Myocyte (in vitro differentiated cells): ENCODE measurements around the gene SYT8. TPM values are rescaled to one million over a fixed set of nuclear protein-coding genes. Genes with fewer than 3 reads are reported as not detected.
"Not testable (repeated sequence)": the region's sequence is repeated elsewhere in the genome, so short reads cannot be mapped to it uniquely, and the experiment has no call there.

Experiments
- DNase-seq: peaks from one replicate; pipeline ENCODE4 v3.0.0-alpha.2; 2012; ENCODE audit warnings: low read depth
- polyA plus RNA-seq: library from polyadenylated mRNA; unstranded; fragments of >200 nt; gene quantifications from one replicate; pipeline ENCODE4 v1.2.1, GENCODE V29; 2012; ENCODE audit warnings: missing spikeins
- total RNA-seq: library from RNA; depleted of rRNA; stranded (reverse); fragments of >200 nt; gene quantifications from 2 replicates; pipeline ENCODE4 v1.2.3, GENCODE V29; 2014

The SYT8 gene
- total RNA-seq, result 0.59 and 2.8 TPM in 2 replicates
- 5.5 TPM for polyA plus RNA-seq

GRCh38 chr11:1834779-1835670 is at the start of gene SYT8:
SYT8 (plus strand) TSS chr11:1834990; CDS start chr11:1835106, 116 bp downstream.
- no peak for DNase-seq

GRCh38 chr11:1785749-1786413 is 48.9 kb upstream of the SYT8 start:
- DNase-seq, result no peak

- no peak for DNase-seq
These were observed 48.3 kb upstream of the SYT8 start for GRCh38 chr11:1786466-1786865.

GRCh38 chr11:1791912-1792311 is 42.9 kb upstream of the SYT8 start:
- no peak for DNase-seq

GRCh38 chr11:1792461-1792860 is 42.3 kb upstream of the SYT8 start:
- no peak for DNase-seq

GRCh38 chr11:1793081-1793480 is 41.7 kb upstream of the SYT8 start:
- DNase-seq, result no peak

GRCh38 chr11:1796413-1797011 is 38.3 kb upstream of the SYT8 start:
- DNase-seq, result no peak

GRCh38 chr11:1797391-1798125 is 37.2 kb upstream of the SYT8 start:
- no peak for DNase-seq

GRCh38 chr11:1803246-1803645 is 31.5 kb upstream of the SYT8 start:
- DNase-seq, result no peak

- not testable (repeated sequence) for DNase-seq
These were observed 30.8 kb upstream of the SYT8 start for GRCh38 chr11:1803835-1804519.

- DNase-seq, result no peak
These were observed 29.3 kb upstream of the SYT8 start for GRCh38 chr11:1805525-1805924.

GRCh38 chr11:1807264-1807995 is 27.4 kb upstream of the SYT8 start:
- no peak for DNase-seq

GRCh38 chr11:1810761-1811160 is 24.0 kb upstream of the SYT8 start:
- no peak for DNase-seq

GRCh38 chr11:1812274-1812673 is 22.5 kb upstream of the SYT8 start:
- no peak for DNase-seq

- no peak for DNase-seq
These were observed 22.0 kb upstream of the SYT8 start for GRCh38 chr11:1812801-1813200.

GRCh38 chr11:1813356-1813755 is 21.4 kb upstream of the SYT8 start:
- DNase-seq, result not testable (repeated sequence)

GRCh38 chr11:1814691-1815090 is 20.1 kb upstream of the SYT8 start:
- no peak for DNase-seq

GRCh38 chr11:1815311-1815710 is 19.5 kb upstream of the SYT8 start:
- no peak for DNase-seq

GRCh38 chr11:1815751-1816150 is 19.0 kb upstream of the SYT8 start:
- no peak for DNase-seq

- no peak for DNase-seq
These were observed 17.8 kb upstream of the SYT8 start for GRCh38 chr11:1817000-1817399.
